HL-60 (cell line): ENCODE data around the gene ADAMTS2.

ENCODE experiments used
- CTCF ChIP-seq: IDR thresholded peaks from one replicate; pipeline ENCODE4 v1.5.1; 2011; ENCODE audit warnings: low read length, control low read depth, inconsistent platforms; ENCODE audit not compliant: insufficient read depth
- GABPA ChIP-seq: IDR thresholded peaks from 2 replicates; pipeline ENCODE4 v1.6.1; 2012; ENCODE audit warnings: low read depth
- POLR2AphosphoS5 ChIP-seq: IDR thresholded peaks from 2 replicates; pipeline ENCODE4 v1.6.1; 2012; ENCODE audit warnings: low read depth
- REST ChIP-seq: IDR thresholded peaks from 2 replicates; pipeline ENCODE4 v1.6.1; 2012; ENCODE audit warnings: low read depth; ENCODE audit not compliant: insufficient replicate concordance

DNA sequence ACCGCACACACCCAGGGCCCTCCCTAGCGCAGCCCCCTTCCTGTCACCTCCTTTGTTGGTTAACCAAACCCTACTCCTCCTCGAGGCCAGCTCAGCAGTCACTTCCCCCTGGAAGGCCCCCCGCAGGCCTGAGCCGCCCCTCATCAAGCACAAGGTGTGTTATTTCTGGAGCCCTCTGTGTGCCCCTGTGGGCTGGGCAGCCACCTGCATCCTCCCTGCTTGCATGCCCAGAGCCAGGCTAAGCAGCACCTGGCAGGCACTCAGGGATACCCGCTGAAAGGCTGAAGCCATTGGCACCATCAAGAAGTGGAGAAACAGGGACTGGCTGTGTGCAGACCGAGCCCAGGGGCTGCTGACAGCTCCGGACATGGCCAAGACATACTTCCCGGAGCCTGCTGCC, 163.3 kb downstream of the ADAMTS2 start:
- TF ChIP-seq REST: no peak
- TF ChIP-seq CTCF: no peak
- TF ChIP-seq POLR2AphosphoS5: no peak
- no peak for TF ChIP-seq GABPA
